ENCODE measurements around the gene FBXW7.

FBXW7 gene

DNA sequence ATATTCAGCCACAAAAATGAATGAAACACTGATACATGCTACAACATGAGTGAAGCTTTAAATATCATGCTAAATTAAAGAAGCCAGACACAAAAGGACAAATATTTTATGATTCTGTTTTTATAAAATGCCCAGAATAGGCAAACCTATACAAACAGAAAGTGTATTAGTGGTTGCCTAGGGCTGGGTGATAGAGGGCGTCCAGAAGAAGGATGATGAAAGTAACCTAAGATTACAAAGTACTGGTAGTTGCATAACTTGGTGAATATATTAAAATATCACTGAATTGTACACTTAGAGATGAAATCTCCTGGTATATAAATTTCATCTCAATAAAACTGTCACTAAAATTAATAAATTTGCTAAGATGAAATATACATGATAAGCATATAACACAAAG is 67.5 kb downstream of the FBXW7 start:
- Histone ChIP-seq H3K36me3 (ENCODE audit: control insufficient read depth, insufficient read depth, low read length) (no peaks in the 10 kb centered on the region), H3K4me3 (replicated peaks; ENCODE audit: low read depth, low read length) (no peak overlapping the region), H3K27me3 (replicated peaks; ENCODE audit: control insufficient read depth, insufficient read depth, low read length) (no peaks in the 10 kb centered on the region)
- TF ChIP-seq, protein P1, sequence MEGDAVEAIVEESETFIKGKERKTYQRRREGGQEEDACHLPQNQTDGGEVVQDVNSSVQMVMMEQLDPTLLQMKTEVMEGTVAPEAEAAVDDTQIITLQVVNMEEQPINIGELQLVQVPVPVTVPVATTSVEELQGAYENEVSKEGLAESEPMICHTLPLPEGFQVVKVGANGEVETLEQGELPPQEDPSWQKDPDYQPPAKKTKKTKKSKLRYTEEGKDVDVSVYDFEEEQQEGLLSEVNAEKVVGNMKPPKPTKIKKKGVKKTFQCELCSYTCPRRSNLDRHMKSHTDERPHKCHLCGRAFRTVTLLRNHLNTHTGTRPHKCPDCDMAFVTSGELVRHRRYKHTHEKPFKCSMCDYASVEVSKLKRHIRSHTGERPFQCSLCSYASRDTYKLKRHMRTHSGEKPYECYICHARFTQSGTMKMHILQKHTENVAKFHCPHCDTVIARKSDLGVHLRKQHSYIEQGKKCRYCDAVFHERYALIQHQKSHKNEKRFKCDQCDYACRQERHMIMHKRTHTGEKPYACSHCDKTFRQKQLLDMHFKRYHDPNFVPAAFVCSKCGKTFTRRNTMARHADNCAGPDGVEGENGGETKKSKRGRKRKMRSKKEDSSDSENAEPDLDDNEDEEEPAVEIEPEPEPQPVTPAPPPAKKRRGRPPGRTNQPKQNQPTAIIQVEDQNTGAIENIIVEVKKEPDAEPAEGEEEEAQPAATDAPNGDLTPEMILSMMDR (IDR thresholded peaks at IDR 0.05; ENCODE audit: insufficient read depth, low read length, poor library complexity, severe bottlenecking) = no peak
- no peak for DNase-seq (ENCODE audit: extremely low read depth, insufficient read length)

DNA sequence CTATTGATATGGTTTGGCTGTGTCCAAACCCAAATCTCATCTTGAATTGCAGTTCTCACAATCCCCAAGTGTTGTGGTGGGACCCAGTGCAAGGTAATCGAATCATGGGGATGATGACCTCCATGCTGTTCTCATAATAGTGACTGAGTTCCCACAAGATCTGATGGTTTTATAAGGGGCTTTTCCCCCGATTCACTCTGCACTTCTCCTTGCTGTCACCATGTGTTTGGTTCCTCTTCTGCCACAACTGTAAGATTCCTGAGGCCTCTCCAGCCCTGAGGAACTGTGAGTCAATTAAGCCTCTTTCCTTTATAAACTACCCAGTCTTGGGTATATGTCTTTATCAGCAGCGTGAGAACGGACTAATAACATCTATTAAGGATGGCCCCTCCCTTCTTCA is 68.8 kb downstream of the FBXW7 start:
- Histone ChIP-seq H3K36me3 (ENCODE audit: control insufficient read depth, insufficient read depth, low read length) (no peaks in the 10 kb centered on the region), H3K27me3 (replicated peaks; ENCODE audit: control insufficient read depth, insufficient read depth, low read length) (no peaks in the 10 kb centered on the region), H3K4me3 (replicated peaks; ENCODE audit: low read depth, low read length) (no peak overlapping the region)
- TF ChIP-seq, protein P1 (IDR thresholded peaks at IDR 0.05; ENCODE audit: insufficient read depth, low read length, poor library complexity, severe bottlenecking) = no peak
- no peak for DNase-seq (ENCODE audit: extremely low read depth, insufficient read length)

DNA sequence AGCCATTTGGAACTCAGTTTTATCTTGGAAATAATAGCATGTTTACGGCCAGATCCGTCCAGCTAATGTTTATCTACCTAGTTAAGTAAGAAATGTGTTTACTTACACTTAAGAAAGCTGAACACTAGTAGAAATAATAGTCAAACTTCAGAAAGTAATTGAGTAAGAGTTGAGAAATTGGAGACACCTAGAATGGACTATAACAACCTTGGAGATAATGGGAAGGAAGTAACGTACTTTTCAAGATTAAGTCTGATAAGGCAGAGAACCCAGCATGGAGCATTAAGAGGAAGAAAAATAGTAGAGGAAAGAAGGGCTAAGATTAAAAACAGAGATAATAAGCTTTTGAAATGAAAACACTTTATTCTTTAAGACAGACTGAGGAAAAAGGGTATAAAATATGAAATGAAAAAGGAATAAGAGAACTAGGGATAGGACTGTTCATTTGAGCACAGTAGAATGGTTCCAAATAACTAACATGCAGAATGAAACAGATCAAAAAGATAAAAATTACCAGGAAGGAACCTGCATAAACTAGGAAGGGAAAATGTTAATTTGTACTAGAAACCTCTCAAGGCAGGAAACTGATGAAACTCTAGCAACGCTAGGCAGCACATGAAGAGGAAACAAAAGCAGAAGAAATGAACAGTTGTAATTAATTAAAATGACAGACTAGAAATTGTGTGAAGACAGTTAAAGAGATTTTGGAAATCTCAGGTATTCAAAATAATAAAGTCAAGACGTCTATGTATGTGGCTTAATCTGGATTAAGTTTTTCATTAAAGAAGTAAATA is 71.7 kb downstream of the FBXW7 start:
- DNase-seq (ENCODE audit: extremely low read depth, insufficient read length) = no peak
- TF ChIP-seq, protein P1 (IDR thresholded peaks at IDR 0.05; ENCODE audit: insufficient read depth, low read length, poor library complexity, severe bottlenecking) = no peak
- H3K4me3 ChIP-seq (replicated peaks; ENCODE audit: low read depth, low read length) = no peak overlapping the region
- no peaks in the 10 kb centered on the region for H3K27me3 ChIP-seq (replicated peaks; ENCODE audit: control insufficient read depth, insufficient read depth, low read length)
- no peaks in the 10 kb centered on the region for H3K36me3 ChIP-seq (ENCODE audit: control insufficient read depth, insufficient read depth, low read length)

DNA sequence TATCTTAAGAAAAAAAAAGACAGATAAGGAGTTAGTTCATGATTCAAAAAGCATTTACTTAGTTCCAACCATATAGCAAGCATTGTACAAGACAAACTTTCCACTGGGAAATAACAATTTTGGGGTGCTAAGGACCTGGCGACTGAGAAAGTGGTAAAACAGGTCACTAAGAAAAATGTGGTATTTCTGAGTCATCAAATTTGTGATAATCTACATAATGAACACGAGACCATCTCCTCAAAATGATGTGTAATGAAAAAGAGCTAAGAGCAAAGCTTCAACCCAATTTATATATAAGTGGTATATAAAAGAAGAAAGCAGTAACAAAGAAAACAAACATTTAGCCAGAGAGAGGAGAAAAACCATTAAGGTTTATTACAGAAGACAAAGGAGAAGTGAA is 72.3 kb downstream of the FBXW7 start:
- Histone ChIP-seq H3K4me3 (replicated peaks; ENCODE audit: low read depth, low read length) (no peak overlapping the region), H3K36me3 (ENCODE audit: control insufficient read depth, insufficient read depth, low read length) (no peaks in the 10 kb centered on the region), H3K27me3 (replicated peaks; ENCODE audit: control insufficient read depth, insufficient read depth, low read length) (no peaks in the 10 kb centered on the region)
- TF ChIP-seq, protein P1 (IDR thresholded peaks at IDR 0.05; ENCODE audit: insufficient read depth, low read length, poor library complexity, severe bottlenecking) = no peak
- DNase-seq (ENCODE audit: extremely low read depth, insufficient read length) = no peak

DNA sequence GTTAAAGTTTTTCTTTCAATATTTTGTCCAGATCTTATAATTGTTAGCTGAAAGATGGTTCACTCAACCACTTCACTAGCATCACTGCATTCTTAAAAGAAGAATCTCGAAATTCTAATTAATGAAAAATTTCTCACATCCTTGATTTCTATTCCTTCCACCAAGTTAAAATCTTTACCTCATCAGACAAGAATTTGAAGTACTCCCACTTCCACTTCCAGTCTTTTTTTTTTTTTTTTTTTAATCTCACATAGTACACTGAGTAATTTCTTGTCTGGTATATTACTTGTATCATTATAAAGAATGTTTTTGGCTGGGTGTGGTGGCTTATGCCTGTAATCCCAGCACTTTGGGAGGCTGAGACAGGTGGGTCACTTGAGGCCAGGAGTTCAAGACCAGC is 73.2 kb downstream of the FBXW7 start:
- DNase-seq (ENCODE audit: extremely low read depth, insufficient read length) = no peak
- Histone ChIP-seq H3K27me3 (replicated peaks; ENCODE audit: control insufficient read depth, insufficient read depth, low read length) (no peaks in the 10 kb centered on the region), H3K4me3 (replicated peaks; ENCODE audit: low read depth, low read length) (no peak overlapping the region; the same call in 1 of the 2 replicates), H3K36me3 (ENCODE audit: control insufficient read depth, insufficient read depth, low read length) (no peaks in the 10 kb centered on the region)
- TF ChIP-seq, protein P1 (IDR thresholded peaks at IDR 0.05; ENCODE audit: insufficient read depth, low read length, poor library complexity, severe bottlenecking) = no peak

All from GM06990 (cell line).